Stimulated activated naive CD8-positive, alpha-beta T cell treated with anti-CD3 and anti-CD28 coated beads, Interleukin-15, amount 100 ng/mL, for 72 hours (primary cell): ENCODE results near the gene TARM1.
A peak's percentile ranks its signal among the peaks of the same experiment; 100 is the strongest.

ENCODE experiments used
- ATAC-seq: fragments of 150-1000 bp; cut with Tn5 transposase; 2 replicates; pipeline ENCODE4 v1.10.0; 2021; ENCODE audit warnings: mild to moderate bottlenecking, moderate library complexity
- DNase-seq, 2 donors: peaks; one replicate each; pipeline ENCODE4 v3.0.0; 2021 to 2022
- H3K27ac Mint-ChIP-seq, 2 donors: one replicate each; pipeline ENCODE4 v1.8.0; 2022; ENCODE audit warnings: mild to moderate bottlenecking in 2 of 2, mixed read lengths in 2 of 2, moderate library complexity in 2 of 2
- H3K27me3 Mint-ChIP-seq: one replicate; pipeline ENCODE4 v1.8.0; 2022; ENCODE audit warnings: mixed read lengths
- H3K4me1 Mint-ChIP-seq: one replicate; pipeline ENCODE4 v1.8.0; 2022; ENCODE audit warnings: mild to moderate bottlenecking, mixed read lengths
- H3K4me3 Mint-ChIP-seq, 2 donors: one replicate each; pipeline ENCODE4 v1.8.0; 2022; ENCODE audit warnings: mild to moderate bottlenecking in 2 of 2, mixed read lengths in 2 of 2, moderate library complexity in 1 of 2
- H3K9me3 Mint-ChIP-seq, 2 donors: one replicate each; pipeline ENCODE4 v1.8.0; 2022; ENCODE audit warnings: mixed read lengths in 2 of 2

TARM1 gene

DNA sequence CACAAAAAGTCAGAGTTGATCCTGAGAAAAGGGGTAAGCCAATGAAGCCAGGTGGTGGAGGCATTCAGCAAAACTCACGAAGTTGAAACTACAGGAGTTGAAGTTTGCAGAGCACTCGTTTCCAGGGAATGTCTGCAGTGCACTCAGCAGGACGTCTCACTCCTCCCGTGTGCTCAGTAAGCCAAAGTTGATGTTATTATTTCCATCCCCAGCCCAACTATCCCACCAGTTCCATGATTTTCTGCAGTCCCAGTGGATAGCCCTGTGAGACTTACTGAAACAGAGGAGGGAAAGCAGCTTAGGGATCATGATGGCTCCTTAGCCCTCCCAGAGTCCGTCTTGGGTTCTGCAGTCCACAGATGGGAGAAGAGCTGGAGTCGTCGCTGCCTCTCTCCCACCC, at the start of gene TARM1:
Gene TARM1, minus strand, starts transcription at position 334 of the 400 bp plus-strand sequence. Its CDS starts 25 bp downstream, at position 309.
- DNase-seq (no peak), ATAC-seq (no peak)
- H3K9me3 Mint-ChIP-seq, result peaks cover 5 to 7% of the 10 kb centered on the region in 2 donors
- no peak within 1 kb of the TSS for H3K4me3 Mint-ChIP-seq
- H3K27ac Mint-ChIP-seq, result no peak within 1 kb of the TSS
- no peaks in the 10 kb centered on the region for H3K4me1 Mint-ChIP-seq
- H3K27me3 Mint-ChIP-seq, result peaks cover 13% of the 10 kb centered on the region

DNA sequence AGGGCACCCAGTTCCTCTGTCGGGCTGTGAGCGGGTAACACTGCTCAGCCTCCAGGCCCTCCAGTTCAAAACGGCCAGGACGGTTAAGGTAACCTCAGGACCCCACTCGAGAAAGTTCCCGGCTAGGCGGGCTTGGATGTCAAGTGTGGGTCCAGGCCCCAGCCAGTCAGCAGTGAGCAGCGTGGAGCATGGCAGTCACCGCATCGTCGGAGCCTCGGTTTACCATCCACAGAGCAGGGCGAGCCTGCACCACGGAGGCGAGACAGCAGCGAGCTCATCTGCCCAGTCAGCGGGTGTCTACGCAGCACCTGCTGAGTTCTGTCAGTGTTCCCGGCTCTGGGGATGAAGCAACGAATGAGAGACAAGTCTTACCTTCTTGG, 48.4 kb upstream of the TARM1 start:
- ATAC-seq (no peak), DNase-seq (no peak)
- no peak overlapping the region for H3K27ac Mint-ChIP-seq
- H3K4me1 Mint-ChIP-seq, result peaks cover 5% of the 10 kb centered on the region
- H3K9me3 Mint-ChIP-seq, result no peaks in the 10 kb centered on the region
- H3K4me3 Mint-ChIP-seq, result no peak overlapping the region
- no peaks in the 10 kb centered on the region for H3K27me3 Mint-ChIP-seq

DNA sequence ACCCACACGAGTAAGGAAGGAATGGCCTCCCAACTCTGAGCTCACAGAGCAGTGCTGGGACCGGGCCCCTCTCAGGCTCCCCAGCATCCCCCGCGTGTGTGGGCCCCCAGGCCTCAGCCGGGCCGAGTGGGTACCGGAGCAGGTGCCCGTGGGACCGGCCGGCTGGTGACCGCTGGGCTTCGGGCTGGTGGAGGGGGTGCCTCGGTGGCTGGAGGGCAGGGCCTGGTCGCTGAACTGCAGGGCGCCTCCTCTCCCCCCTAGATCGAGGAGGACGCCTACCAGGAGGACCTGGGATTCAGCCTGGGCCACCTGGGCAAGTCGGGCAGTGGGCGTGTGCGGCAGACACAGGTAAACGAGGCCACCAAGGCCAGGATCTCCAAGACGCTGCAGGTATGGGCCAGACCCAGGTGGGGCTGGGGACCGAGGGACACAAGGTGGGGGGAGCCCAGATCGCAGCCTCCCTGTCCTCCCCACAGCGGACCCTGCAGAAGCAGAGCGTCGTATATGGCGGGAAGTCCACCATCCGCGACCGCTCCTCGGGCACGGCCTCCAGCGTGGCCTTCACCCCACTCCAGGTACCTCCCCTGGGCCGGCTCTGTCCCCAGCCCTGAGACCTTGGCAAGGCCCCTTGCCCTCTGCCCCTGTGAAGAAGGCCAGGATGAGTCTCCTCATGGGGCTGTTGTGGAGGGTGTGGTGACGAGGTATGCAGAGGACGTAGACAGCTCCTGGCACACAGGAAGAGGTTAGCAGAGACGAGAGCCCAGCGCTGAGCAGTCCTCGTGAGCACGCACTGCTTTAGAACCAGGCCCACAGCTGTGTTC, 47.8 kb upstream of the TARM1 start:
- peak overlapping the region in 1 of 2 donors; percentile 6 for H3K27ac Mint-ChIP-seq
- H3K27me3 Mint-ChIP-seq, result no peaks in the 10 kb centered on the region
- DNase-seq (no peak), ATAC-seq (peak; percentile 42)
- H3K4me1 Mint-ChIP-seq, result no peaks in the 10 kb centered on the region
- H3K4me3 Mint-ChIP-seq, result no peak overlapping the region
- no peaks in the 10 kb centered on the region for H3K9me3 Mint-ChIP-seq

DNA sequence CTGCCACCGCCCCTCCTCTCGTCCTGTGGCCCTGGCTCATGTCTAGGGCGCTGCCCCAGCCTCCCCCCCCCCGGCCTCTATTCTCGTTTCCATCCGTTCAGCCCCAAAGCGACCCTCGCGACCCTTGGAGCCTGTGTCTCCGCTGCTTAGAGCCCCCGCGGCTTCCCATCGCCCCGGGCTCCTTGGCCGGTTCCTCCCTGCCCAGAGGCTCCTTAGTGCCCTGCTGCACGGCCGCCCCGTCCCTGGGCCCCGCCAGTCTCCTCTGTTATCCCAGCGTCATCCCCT, 47.2 kb upstream of the TARM1 start:
- DNase-seq, result no peak
- Mint-ChIP-seq H3K27ac (no peak overlapping the region), H3K4me3 (no peak overlapping the region), H3K27me3 (no peaks in the 10 kb centered on the region), H3K9me3 (no peaks in the 10 kb centered on the region), H3K4me1 (no peaks in the 10 kb centered on the region)
- peak; percentile 14 for ATAC-seq

DNA sequence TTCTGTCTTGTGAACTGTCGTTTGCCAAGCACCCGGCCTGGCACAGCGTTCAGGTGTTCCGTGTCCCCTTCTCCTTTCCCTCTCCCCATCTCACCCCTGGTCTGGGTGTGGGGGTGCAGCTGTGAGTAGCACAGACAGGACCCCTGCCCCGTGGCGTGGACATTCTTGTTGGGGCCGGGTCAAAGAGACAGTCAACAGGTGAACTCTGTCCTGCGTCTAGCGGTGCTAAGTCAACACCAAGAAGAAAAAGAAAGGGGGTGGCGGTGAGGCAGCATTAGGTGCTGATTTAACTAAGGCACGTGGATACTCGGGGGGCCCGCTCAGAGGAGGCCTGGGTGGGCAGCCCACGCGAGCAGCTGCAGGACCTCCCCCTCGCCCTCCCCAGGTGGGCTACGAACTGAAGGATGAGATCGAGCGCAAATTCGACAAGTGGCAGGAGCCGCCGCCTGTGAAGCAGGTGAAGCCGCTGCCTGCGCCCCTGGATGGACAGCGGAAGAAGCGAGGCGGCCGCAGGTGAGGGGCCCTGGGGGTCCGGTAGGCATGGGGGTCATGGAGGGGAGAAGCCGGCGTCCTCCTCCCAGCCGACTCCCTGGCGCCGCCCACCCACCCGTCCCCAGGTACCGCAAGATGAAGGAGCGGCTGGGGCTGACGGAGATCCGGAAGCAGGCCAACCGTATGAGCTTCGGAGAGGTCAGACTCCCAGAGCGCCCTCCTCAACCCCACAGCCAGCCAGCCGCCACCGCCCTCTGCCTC, 46.7 kb upstream of the TARM1 start:
- Mint-ChIP-seq H3K4me1 (no peaks in the 10 kb centered on the region), H3K27me3 (no peaks in the 10 kb centered on the region), H3K4me3 (no peak overlapping the region), H3K27ac (peak overlapping the region in 1 of 2 donors; percentile 76), H3K9me3 (no peaks in the 10 kb centered on the region)
- no peak for DNase-seq
- ATAC-seq, result peak; percentile 8

DNA sequence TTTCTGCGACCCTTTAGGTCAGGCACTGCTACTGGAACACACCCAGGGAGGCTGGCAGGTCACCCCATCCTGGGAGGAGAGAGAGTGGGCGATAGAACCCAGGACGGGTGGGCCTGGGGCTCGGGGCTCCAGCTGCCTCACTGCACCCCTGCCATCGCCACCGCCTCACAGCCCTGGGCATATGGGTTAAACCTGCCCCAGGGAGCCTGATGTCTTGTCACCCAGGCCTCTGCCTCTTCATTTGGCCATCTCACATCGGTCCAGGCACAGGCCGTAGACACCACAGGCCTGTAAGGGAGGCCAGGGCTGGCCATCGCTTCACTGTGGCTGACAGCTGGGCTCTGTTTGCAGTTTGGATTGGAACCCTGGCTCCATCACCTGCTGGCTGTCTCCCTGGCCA, 44.5 kb upstream of the TARM1 start:
- no peaks in the 10 kb centered on the region for H3K27me3 Mint-ChIP-seq

DNA sequence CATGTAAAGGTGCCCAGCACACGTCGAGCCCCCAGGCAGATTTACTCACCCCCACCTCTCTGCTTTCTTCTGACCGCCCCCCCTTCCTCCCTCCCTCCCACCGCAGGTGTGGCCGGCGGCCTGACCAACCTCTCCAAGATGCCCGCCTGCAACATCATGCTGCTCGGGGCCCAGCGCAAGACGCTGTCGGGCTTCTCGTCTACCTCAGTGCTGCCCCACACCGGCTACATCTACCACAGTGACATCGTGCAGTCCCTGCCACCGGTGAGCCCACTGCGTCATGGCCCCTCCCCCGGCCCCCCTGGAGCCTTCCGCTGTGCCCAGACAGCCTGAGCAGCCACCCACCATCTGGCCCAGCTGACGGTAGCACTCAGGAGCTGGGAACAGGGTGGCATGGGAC, 43.2 kb upstream of the TARM1 start:
- no peaks in the 10 kb centered on the region for H3K9me3 Mint-ChIP-seq
- H3K4me3 Mint-ChIP-seq, result no peak overlapping the region
- H3K27ac Mint-ChIP-seq, result no peak overlapping the region
- no peaks in the 10 kb centered on the region for H3K4me1 Mint-ChIP-seq
- DNase-seq (no peak), ATAC-seq (no peak)
- no peaks in the 10 kb centered on the region for H3K27me3 Mint-ChIP-seq

More for the DNA sequence above, 44.5 kb upstream of the TARM1 start:
- Mint-ChIP-seq H3K27ac (peak overlapping the region in 1 of 2 donors; percentile 95), H3K9me3 (no peaks in the 10 kb centered on the region), H3K4me1 (no peaks in the 10 kb centered on the region), H3K4me3 (no peak overlapping the region)
- no peak for ATAC-seq
- no peak for DNase-seq

DNA sequence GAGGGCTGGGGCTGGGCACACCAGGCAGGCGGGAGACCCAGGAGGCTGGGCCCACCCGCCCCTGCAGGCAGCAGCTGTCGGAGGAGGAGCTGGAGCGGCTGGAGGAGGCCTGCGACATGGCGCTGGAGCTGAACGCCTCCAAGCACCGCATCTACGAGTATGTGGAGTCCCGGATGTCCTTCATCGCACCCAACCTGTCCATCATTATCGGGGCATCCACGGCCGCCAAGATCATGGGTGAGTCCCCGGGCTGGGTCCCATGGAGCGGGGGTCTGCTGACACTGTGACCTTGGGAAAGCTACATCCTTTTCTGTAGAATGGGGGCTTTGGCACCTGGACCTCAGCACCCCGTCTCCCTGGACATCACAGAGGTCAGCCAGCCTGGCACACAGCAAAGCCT, 42.5 kb upstream of the TARM1 start:
- Mint-ChIP-seq H3K27ac (no peak overlapping the region), H3K4me1 (no peaks in the 10 kb centered on the region), H3K4me3 (no peak overlapping the region), H3K9me3 (no peaks in the 10 kb centered on the region), H3K27me3 (no peaks in the 10 kb centered on the region)
- DNase-seq (no peak), ATAC-seq (no peak)

DNA sequence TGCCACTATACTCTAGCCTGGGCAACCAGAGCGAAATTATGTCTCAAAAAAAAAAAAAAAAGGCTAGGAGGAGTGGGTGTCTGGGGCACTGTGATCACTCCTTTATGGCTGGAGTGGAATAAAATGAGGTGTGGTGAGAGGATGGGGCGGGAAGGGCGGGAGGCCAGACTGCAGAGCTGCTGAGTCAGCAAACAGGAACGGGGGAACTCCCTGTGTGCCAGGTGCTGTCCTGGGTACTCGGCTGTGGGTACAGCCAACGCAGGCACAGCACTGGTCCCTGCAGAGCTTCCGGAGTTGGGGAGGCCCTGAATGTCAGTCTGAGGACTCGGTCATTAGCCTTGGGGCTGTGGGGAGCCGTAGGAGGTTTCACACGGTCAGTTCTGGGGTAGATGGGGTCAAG, 40.1 kb upstream of the TARM1 start:
- H3K9me3 Mint-ChIP-seq, result no peaks in the 10 kb centered on the region
- DNase-seq (no peak), ATAC-seq (no peak)
- no peak overlapping the region for H3K4me3 Mint-ChIP-seq
- no peak overlapping the region for H3K27ac Mint-ChIP-seq
- H3K4me1 Mint-ChIP-seq, result peaks cover 17% of the 10 kb centered on the region
- no peaks in the 10 kb centered on the region for H3K27me3 Mint-ChIP-seq

DNA sequence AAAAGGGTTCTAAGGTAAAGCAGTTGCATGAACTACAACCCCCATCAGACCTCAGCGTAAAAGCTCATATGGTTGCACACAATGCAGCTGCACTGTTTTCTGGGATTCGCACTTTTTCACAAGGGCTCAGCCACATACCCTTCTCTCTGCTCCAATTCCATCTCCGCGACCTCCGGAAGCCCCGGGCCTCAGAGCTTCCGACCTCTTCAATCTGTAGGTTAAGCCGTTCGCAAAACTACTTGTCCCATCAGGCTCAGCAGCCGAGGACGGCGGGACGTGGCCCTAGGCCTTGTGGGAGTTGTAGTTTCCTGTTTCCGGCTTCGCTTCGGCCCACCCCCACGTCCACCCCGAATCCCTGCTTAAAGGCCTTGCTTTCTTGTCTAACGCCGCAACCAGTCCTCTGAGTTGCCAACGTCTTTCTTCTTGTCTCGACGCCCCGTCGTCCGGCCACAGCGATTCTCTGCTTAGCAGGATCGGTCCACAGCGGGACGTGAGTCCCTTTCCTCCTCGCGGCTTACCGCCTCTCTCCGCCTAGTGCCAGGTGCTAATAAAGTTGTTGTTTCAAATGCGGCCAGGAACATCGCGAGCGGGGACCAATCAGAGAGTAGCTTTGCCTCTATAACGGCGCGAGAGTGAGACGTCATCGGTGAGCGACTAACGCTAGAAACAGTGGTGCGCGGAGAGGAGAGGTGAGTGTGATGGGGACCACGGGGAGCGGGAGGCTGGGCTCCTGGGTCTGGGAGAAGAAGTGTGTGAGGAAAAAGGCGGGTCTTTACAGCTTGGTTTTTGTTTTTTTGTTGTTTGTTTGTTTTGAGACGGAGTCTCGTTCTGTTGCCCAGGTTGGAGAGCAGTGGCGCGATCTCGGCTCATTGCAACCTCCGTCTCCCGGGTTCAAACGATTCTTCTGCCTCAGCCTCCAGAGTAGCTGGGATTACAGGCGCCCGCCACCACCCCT, 34.2 kb upstream of the TARM1 start, which contains the start of the genes PRPF31 and TFPT:
Gene PRPF31, plus strand, starts transcription at position 646 of the 955 bp plus-strand sequence. CDS start 2,525 bp downstream, outside the sequence.
Gene TFPT, minus strand, starts transcription at position 549 of the 955 bp plus-strand sequence. Its CDS starts 388 bp downstream, at position 161.
- Mint-ChIP-seq H3K9me3 (no peaks in the 10 kb centered on the region), H3K27me3 (no peaks in the 10 kb centered on the region), H3K27ac (peak within 1 kb of the TSS; percentile 87 to 95), H3K4me3 (peak within 1 kb of the TSS; percentile 85 to 93), H3K4me1 (peaks cover 43% of the 10 kb centered on the region)
- ATAC-seq (peak; percentile 96), DNase-seq (peak; percentile 94 to 95)

DNA sequence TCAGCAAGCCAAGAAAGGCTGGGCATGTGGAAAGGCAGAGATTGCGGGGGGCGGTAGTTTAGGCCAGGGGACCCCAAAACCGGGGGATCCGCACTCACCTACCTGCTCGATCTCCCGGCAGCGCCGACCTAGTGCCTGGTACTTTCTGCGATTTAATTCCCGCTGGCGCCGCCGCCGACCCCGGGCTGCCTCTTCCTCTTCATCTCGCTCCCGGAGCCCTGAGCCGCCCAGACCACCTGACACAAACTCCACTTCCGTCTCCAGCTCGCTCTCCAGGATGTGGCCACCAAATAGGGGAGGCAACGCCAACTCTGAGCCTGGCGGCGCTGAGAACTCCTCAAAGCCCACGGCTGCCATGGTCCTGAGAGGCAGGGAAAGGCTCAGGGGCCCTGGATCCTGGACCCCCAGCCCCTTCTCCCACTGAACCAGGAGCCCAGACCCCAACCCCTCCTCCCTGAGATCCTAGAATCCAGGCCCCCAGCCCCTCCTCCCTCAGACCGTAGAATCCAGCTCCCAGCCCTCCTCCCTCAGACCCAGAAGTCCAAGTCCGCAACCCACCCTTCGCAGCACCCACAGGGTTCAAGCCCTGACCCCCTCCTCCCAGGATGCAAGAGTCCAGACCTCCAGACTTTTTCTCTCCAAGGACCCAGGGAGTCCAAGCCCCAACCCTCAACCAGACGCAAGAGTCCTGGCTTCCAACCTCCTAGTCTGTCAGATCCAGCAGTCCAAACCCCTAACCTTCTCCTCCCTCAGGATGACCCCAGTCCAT, 33.4 kb upstream of the TARM1 start:
- DNase-seq, result peak; percentile 19 to 58
- H3K27me3 Mint-ChIP-seq, result no peaks in the 10 kb centered on the region
- peaks cover 48% of the 10 kb centered on the region for H3K4me1 Mint-ChIP-seq
- peak; percentile 69 for ATAC-seq
- peak overlapping the region; percentile 87 to 95 for H3K27ac Mint-ChIP-seq
- no peaks in the 10 kb centered on the region for H3K9me3 Mint-ChIP-seq
- H3K4me3 Mint-ChIP-seq, result peak overlapping the region; percentile 85 to 93

DNA sequence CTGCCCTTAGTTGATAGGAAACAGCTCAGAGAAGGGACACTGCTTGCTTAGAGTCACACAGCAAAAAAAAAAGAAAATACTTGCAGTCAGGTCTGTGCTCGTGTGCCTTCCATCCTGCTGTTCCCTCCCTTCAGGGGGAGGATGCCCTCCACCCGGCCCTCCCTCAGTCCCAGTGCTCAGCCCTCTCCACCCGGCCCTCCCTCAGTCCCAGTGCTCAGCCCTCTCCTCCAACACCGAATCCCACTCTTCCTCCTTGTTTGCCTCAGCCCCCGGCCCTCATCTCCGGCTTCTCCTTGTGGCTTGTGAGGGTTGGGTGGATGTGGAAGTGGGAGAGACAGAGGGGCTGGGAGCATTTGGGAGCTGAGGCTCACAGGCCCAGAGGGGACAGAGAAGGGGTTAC, 28.5 kb upstream of the TARM1 start:
- no peaks in the 10 kb centered on the region for H3K9me3 Mint-ChIP-seq
- H3K27me3 Mint-ChIP-seq, result no peaks in the 10 kb centered on the region
- peaks cover 39% of the 10 kb centered on the region for H3K4me1 Mint-ChIP-seq
- H3K27ac Mint-ChIP-seq, result no peak overlapping the region
- ATAC-seq (no peak), DNase-seq (no peak)
- no peak overlapping the region for H3K4me3 Mint-ChIP-seq

DNA sequence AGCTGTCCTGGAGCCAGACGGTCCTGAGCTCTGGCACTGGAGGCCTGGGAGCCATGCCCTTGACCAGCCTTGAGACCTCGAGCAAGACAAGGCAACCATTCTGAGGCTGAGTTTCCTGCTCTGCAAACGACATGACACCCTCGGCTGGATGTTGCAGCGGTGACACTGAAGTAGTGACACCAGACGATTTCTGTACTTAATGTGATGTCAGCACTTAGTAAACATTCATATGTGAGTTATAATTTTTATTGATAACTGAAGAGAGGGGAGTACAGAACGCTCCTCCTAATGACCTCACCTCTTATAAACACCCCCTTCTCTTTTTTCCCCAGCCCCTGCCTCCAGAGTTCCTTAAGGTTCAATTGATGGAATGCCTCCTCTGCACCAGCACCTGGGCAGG, 27.3 kb upstream of the TARM1 start:
- H3K27me3 Mint-ChIP-seq, result no peaks in the 10 kb centered on the region
- no peak for ATAC-seq
- no peaks in the 10 kb centered on the region for H3K9me3 Mint-ChIP-seq
- no peak for DNase-seq
- no peak overlapping the region for H3K4me3 Mint-ChIP-seq
- H3K27ac Mint-ChIP-seq, result no peak overlapping the region
- peaks cover 34% of the 10 kb centered on the region for H3K4me1 Mint-ChIP-seq

DNA sequence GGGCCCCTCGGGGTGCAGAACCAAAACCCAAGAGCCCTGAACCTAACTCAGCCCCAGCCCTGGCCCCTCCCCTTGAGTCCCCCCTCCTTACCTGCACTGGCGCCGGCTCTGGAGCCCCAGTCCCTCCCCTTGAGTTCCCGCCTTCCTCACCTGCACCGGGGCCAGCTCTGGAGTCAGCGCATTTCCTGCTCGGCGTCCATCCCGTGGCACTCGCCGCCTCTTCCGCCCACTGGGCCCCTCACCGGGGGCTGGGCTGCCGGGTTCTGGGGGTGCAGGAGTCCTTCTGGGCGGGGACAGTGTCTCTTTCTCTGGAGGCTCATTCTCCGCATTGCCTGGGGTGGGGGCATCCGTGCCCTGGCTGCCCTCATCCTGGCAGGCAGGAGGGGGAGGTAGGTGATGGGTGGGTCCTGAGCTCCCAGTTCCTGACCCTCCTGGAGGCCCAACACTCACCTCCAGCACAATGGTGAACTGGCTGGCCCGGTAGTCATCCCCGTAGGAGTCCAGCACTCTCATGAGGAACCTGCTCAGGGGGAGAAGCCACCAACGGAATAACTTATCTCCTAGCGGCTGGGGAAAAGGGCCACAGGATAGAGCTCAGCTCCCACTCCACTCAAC, 26.8 kb upstream of the TARM1 start:
- Mint-ChIP-seq H3K9me3 (no peaks in the 10 kb centered on the region), H3K27ac (no peak overlapping the region), H3K4me1 (peaks cover 34% of the 10 kb centered on the region), H3K4me3 (no peak overlapping the region), H3K27me3 (no peaks in the 10 kb centered on the region)
- DNase-seq (no peak), ATAC-seq (no peak)
